Adipose tissue (tissue), 3 donors: ENCODE results near the gene BZW2. TPM values are rescaled to one million over a fixed set of nuclear protein-coding genes. Genes with fewer than 3 reads are reported as not detected.

Experiments
- H3K27ac ChIP-seq: one replicate; pipeline ENCODE4 v1.5.1; 2013; ENCODE audit warnings: low read depth, low read length
- WGBS, 3 donors: extraction: QIAGEN DNeasy Blood & Tissue Kit; methylation state at CpG; one replicate each; pipeline ENCODE4 v1.1.7; 2013; 5-methylcytosine and 5-hydroxymethylcytosine counted together
- polyA plus RNA-seq, 3 donors: library from polyadenylated mRNA; stranded (reverse); fragments of 200-250 nt; gene quantifications; one replicate each; pipeline ENCODE4 v1.2.3, GENCODE V29; 2013
- donor health status: healthy with polysubstance abuse.
- donor health status: Bipolar disorder and iron deficiency.
- donor health status: healthy.

The BZW2 gene
- polyA plus RNA-seq, 3 donors: 25.5 to 42.8 (median 30.4) TPM

DNA sequence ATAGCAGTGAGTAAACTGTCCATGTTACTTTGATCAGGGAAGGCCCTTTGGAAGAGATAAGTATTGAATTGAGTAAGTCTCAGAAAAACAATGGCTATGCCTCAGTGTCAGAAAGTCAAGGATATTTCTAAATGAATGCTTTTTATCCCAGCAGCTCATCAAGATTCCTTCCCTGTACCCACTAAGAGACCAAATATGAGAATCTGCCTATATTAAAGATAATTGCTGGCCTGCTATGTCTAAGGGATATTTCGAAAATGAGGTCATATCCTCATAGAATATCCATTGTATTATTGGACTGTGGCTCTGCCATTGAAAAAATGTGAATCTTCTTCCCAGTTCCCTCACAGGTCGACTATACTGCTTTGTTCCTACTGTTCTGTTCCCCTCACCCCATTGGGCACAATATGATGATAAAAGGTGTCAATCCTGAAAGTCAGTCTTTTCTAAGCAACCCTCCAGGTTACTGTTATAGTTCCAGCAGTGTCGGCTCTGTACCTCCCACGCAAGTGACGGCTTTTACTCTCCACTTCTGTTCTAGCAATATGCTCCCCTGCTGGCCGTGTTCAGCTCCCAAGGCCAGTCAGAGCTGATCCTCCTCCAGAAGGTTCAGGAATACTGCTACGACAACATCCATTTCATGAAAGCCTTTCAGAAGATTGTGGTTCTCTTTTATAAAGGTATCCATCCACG lies 51.7 kb downstream of the BZW2 start:
- H3K27ac ChIP-seq: no peak overlapping the region
- WGBS, 3 donors: 89 to 90% (median 89%) methylated on average over 8 of the region's 8 CpGs

DNA sequence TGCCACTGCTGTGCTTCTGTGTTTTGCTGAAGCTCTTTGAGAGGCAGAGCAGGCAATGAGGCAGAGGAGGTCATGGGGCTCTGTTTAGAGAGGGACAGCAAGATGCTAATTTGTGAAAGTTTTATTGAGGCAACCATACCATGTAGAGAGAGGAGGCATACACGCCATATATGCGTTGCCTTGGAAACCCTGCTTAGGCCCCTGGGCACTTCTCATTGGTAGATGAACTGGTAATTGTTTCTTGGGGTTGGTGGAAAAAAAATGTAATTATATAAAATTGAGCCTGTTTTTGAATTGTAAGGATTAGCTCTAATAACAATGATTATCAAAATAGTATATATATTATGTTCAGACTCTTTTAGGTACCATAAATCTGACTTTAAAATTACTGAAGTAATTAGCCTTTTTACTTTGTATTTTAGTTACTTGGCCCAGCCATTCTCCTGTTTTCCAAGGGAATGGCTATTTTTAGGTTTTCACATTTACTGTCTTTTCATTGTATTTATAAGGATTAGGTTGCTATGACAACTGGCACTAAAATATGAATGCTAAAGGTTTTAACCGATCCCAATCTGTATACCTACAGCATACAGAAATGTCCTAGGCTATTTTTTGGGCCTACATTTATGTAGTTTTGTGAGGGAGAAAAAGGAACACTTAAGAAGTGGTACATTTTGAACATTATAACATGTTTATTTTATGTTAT lies 52.4 kb downstream of the BZW2 start:
- WGBS, 3 donors: 85 to 90% (median 90%) methylated on average over 3 of the region's 3 CpGs
- H3K27ac ChIP-seq: no peak overlapping the region

DNA sequence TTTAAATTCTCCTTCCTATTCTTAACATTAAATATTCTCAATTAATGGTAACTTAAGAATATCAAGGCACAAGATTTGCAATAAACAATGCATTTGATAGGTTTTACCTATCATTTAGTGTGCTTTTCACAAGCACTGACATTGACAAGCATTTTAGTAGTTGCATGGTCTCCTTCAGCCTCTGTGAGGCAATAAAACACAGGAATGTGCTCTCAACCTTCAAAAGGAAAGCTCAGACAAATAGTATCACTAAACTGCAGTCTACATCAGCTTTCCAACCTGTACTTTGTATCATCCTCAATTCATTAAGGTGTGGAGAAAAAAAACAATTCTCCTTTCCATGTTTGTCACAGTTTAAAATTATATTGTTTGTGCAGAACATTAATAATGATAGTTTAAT lies 56.5 kb downstream of the BZW2 start:
- H3K27ac ChIP-seq: no peak overlapping the region

DNA sequence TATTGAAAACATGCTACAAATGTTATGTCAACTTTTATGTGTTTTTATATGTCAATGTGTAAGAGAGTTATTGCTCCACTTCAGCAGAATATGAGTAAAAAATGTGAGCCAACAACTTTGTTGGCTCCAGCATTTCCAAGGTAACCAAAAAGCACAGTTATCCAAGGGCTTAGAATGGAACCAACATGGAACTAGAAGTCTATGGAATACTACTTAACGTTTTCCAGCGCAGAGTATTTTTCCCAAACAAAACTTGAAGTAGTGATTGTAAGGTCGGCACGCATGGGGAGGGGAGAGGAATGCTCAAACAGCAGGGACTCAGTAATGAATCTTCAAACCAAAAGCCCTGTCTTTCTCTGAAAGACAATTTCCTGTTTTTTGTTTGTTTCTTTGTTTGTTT lies 62.5 kb downstream of the BZW2 start:
- no peak overlapping the region for H3K27ac ChIP-seq
- WGBS, 3 donors: 95 to 97% (median 96%) methylated on average over 4 of the region's 4 CpGs

DNA sequence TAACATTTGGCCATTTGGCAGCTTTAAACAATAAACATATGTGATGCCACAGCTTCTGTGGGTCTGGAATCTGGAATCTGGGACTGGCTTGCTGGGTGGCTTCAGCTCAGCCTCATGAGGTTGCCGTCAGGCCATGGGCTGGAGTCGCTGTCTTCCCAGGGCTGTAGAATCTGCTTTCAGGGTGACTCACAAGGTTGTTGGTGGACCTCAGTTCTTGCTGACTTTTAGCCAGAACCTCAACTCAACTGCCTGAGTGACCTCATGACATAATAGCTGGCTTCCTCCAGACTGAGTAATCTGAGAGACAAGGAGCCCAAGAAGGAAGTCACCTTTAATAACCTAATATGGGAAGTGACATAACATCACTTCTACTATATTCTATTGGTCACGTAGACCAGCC lies 63.0 kb downstream of the BZW2 start:
- WGBS, 3 donors: 84 to 90% (median 85%) methylated on average over 3 of the region's 3 CpGs
- H3K27ac ChIP-seq: no peak overlapping the region

DNA sequence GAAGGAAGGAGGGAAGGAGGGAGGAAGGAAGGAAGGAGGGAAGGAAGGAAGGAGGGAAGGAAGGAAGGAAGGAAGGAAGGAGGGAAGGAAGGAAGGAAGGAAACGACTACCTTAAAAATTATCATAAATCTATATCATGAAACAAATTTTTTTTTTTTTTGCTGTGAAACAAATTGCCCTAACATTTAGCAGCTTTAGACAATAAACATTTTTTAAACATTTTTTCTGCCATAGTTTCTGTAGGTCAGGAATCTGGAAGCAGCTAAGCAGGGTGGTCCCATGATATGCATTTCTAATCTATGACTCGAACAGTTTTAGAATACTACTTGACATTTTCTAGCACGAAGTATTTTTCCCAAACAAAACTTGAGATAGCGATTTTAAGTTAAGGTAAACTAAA lies 64.7 kb downstream of the BZW2 start:
- no peak overlapping the region for H3K27ac ChIP-seq
- WGBS, 3 donors: 75 to 81% (median 79%) methylated on average over 4 of the region's 4 CpGs

DNA sequence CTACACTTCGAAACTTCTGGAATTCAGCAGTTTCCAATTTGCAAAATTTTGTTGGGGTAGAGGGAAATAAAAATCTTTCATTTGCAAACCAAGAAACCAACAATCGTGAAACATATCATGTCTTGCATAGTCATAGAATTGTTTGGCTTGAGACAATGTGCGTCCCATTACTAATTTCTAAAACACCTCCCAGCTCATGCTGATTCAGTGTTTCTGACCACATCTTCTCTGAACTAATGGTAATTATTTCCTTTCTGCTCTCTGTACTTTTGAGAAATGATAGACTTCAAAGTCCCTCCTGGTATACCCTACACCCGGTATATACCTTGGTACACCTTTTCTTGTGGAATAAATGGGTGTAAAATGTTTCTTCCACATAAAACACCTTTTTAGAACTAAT lies 65.7 kb downstream of the BZW2 start:
- no peak overlapping the region for H3K27ac ChIP-seq
- 88 to 94% (median 92%) methylated on average over 4 of the region's 4 CpGs for whole genome bisulfite sequencing, 3 donors

DNA sequence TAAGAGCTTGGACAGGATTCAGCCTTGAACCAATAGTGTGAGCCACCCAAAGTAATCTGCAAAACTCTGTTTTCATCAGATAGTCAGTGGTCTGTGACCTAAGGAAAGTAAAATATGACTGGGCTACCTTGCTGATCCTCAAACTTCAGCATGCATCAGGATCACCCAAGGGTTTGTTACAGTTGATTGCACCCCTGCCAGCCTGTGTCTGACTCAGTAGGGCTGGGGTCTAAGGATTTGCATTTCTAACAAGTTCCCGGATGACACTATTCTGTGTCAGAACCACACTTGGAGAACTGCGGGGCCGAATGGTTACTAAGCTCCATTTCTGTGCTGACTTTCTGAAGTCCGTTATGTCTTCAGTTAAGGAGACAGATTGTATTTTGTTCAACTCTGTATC lies 66.9 kb downstream of the BZW2 start:
- H3K27ac ChIP-seq: no peak overlapping the region
- WGBS, 3 donors: 94 to 98% (median 96%) methylated on average over 4 of the region's 4 CpGs

DNA sequence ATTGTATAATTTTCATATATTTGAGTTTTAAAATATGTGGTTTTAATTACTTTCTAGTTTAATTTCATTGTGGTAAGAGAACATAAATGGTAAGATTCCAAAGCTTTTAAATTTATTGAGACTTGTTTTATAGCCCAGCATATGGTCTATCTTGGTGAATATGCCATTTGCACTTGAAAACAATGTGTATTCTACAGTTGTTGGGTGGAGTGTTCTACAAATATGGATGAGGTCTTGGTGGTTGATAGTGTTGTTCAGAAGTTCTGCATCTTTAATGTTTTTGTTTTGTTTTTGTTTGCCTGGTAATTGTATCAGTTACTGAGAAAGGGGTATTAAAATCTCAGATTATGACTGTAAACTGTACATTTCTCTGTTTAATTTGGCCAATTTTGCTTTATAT lies 69.9 kb downstream of the BZW2 start:
- H3K27ac ChIP-seq: no peak overlapping the region

DNA sequence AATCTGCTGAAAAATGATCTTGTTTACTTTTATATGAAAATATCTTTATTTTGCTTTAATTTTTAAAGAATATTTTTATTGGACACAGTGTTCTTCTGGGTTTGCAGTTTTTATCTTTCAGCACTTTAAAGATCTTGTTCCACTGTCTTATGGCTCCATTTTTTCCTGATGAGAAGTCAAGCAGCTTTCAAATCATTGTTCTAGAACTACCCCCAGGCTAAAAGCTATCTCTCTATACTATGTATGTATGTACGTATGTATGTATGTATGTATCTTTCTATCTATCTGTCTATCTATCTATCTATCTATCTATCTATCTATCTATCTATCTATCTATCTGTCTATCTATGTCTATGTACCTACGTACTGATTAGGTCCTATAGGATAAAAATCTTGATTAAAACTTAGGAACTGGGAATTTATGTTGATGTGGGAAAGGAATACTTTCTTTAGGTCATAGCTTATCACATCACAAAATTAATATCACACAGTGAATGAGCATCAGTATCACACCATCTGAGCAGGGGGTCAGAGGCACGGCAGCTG lies 72.2 kb downstream of the BZW2 start:
- no peak overlapping the region for H3K27ac ChIP-seq
- WGBS, 3 donors: 87 to 95% (median 94%) methylated on average over 3 of the region's 3 CpGs

DNA sequence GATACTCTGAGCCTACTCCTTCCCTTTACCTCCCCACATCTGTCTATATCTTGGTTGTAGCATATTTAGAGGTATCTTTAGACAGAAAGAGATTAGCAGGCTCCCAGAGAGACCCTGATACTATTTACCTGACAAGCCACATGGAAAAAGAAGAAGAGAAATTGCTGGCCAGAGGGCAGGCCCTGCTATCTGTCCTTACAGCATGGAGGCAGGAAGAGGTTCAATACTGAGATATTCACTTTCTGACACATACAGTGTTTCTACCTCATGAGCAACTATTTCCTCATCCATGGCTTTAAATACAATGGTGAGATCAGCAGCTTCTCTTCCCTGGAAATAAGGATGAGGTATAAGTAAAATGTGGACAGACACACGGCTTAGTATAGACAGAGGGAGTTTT lies 73.7 kb downstream of the BZW2 start:
- H3K27ac ChIP-seq: no peak overlapping the region
- WGBS, 3 donors: 97 to 100% (median 97%) methylated on average over 1 of the region's 1 CpG

DNA sequence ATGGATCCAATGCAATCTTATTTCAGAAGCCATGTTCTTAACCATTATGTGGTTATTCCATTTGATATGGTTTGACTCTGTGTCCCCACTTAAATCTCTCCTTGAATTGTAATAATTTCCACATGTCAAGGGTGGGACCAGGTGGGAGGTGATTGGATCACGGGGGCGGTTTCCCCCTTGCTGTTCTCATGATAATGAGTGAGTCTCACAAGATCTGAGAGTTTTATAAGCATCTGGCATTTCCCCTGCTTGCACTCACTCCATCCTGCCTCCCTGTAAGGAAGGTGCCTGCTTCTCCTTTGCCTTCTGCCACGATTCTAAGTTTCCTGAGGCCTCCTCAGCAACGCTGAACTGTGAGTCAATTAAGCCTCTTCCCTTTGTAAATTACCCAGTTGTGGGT lies 75.6 kb downstream of the BZW2 start:
- no peak overlapping the region for H3K27ac ChIP-seq
- 62 to 83% (median 71%) methylated on average over 4 of the region's 4 CpGs for WGBS, 3 donors

DNA sequence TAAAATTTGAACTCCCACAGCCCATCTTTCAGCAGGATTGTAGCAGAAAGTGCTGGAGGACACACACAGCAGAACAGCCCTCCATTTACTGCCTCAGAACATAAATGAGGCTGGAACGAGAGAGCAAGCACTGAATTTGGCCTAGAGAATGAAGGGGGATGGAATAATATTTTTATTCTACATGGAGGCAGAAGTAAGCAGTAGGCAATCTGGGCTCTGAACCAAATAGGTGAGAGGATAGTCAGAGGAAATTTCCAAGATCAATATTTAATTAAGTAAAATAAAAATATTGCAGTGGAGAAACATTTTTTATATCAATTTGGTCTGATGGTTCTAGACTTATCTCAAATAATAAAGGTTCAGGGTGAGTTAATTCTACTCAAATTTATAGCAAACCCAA lies 78.4 kb downstream of the BZW2 start:
- H3K27ac ChIP-seq: no peak overlapping the region
- 80 to 88% (median 84%) methylated on average over 1 of the region's 1 CpG for WGBS, 3 donors

DNA sequence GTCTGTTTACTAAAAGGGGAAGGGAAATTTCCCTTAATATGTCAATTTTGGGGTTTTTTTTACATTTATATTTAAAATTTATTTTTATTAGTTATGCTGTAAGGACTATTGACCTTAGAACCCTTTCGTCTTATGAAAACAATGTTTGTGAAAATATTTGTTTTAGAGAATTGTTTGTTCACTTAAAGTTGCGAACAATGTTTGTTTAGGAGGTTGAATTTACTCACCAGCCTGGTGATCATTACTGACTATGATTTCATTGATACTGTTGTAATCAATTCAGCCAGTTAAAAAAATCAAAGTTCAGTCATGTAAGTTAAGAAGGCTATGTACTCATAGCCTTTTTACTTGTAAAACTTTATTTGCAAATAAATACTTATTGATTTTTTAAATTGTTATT lies 80.2 kb downstream of the BZW2 start:
- 45 to 98% (median 93%) methylated on average over 2 of the region's 2 CpGs for WGBS, 3 donors
- H3K27ac ChIP-seq: no peak overlapping the region

DNA sequence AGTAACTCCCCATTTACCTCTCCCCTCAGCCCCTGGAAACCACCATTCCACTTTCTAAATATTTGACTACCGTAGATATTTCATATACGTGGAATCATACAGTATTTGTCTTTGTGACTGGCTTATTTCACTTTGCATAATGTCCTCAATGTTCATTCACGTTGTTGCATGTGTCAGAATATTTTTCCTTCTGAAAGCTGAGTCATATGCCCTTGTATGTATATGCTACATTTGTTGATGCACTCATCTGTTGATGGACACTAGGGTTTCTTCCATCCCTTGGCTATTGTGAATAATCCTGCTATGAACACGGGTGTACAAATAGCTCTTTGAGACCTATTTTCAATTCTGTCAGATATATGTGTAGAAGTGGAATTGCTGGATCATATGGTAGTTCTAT lies 81.8 kb downstream of the BZW2 start:
- 90 to 94% (median 91%) methylated on average over 4 of the region's 4 CpGs for WGBS, 3 donors
- H3K27ac ChIP-seq: no peak overlapping the region

DNA sequence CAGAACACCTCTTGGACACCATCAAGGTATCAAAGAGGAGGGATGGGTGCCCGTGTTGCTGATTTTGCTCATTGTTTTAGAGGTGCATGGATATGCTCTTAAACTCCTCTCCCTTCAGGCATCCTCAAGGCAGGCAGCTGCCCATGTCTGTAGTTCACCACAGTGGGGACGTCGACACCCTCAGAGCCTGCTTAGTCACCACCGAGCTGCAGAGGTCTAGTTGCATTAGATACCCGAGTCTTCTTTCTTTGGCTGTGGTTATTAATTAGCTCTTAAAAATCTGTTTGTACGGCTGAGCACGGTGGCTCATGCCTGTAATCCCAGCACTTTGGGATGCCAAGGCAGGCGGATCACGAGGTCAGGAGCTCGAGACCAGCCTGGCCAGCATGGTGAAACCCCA lies 82.8 kb downstream of the BZW2 start:
- WGBS, 3 donors: 90 to 94% (median 94%) methylated on average over 10 of the region's 10 CpGs
- H3K27ac ChIP-seq: no peak overlapping the region

DNA sequence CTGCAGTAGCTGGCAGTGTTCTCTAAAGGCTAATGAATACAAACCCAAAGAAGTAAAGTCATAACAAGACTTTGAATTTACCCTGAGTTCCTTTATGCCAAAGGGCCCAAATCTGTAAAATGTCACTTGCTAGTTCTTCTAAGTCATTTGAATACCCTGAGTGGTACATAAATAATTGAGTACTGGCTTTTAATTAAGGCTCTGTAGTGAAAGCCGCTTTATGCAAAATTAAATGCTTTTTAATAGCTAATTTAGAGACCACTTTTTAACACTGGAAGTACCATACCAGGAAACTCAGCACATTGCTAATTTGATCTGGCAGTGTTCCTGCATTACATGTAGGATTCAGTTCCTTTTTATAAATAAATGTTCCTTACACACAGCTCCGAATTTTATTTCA lies 83.6 kb downstream of the BZW2 start:
- WGBS, 3 donors: 85 to 89% (median 88%) methylated on average over 2 of the region's 2 CpGs
- no peak overlapping the region for H3K27ac ChIP-seq

DNA sequence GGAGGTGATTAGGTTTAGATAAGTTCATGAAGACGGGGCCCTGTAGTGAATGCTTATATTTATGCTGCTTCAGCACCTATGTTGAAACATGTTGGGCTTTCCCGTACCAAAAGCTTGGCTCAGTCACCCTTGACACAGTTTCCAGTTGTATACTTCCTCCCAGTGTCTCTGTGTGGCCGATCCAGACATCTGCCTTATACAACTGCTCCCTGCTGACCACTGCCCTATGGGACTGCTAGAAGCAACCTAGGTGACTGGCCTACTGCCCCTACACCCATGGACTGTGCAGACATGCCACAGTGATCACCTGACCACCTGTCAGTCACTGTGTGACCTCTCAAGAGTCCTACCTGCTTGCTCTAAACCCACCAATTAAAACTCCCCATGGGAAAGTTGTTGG lies 85.0 kb downstream of the BZW2 start:
- no peak overlapping the region for H3K27ac ChIP-seq
- WGBS, 3 donors: 70 to 79% (median 72%) methylated on average over 3 of the region's 3 CpGs

DNA sequence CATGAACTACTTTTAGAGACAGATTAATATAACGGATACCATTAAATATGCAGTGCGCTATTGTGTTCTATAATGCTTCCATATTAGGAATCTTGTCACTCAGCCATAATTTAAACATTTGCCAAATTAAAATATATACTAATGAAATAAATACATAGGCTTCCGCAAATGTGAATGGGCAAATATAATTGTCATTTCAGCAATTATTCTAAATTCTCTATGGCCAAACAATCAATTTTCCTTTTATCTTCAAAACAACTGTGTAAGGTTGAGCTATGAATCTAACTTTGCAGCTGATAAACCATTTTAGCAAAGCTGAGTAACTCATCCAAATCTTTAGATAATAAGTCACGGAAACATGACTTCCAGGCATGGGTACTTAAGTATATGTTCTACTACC lies 86.8 kb downstream of the BZW2 start:
- WGBS, 3 donors: 97 to 98% (median 98%) methylated on average over 4 of the region's 4 CpGs
- no peak overlapping the region for H3K27ac ChIP-seq

DNA sequence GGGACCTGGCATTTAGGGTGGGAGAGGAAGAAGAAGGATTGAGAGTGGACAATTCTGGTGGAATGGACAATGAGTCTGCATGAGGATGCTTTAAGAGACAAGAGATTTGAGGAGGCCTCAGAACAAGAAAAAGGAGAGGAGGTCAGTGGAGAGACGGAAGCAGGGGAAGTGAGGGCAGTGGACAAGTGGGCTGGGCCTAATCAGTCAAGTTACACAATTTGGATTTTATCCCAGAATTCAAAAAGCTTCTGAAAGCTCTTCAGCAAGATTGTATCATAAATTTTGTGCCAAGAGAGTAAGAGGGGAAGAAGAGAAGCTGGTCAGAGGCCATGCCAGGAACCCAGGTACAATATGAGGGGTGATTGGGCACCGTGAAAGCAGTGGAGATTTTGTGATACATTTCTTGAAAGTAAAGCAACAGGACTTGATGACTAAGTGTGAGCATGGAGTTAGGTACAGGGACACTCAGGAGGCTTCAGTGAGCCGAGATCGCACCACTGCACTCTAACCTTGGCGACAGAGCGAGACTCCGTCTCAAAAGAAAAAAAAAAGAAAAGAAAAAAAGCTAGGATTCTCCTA lies 88.3 kb downstream of the BZW2 start:
- 83 to 93% (median 83%) methylated on average over 7 of the region's 7 CpGs for WGBS, 3 donors
- H3K27ac ChIP-seq: no peak overlapping the region
